CD4-positive, alpha-beta T cell treated with Interleukin-4 for 4 hours (primary cell): ENCODE measurements around the gene CAMK1G.

Experiments used
- DNase-seq: peaks from one replicate; pipeline ENCODE4 v3.0.0-alpha.2; 2020

Gene CAMK1G

GRCh38 chr1:209565759-209566678 is 17.5 kb upstream of the CAMK1G start:
- DNase-seq = peak; percentile 73

- no peak for DNase-seq
These were observed 15.8 kb upstream of the CAMK1G start for GRCh38 chr1:209567698-209568175.

- DNase-seq = peak; percentile 73
These were observed 13.9 kb upstream of the CAMK1G start for GRCh38 chr1:209569455-209570207.

GRCh38 chr1:209570743-209571142 is 12.8 kb upstream of the CAMK1G start:
- no peak for DNase-seq

GRCh38 chr1:209576392-209577197 is 6.9 kb upstream of the CAMK1G start:
- peak; percentile 57 for DNase-seq

GRCh38 chr1:209577346-209577745 is 6.2 kb upstream of the CAMK1G start:
- no peak for DNase-seq

GRCh38 chr1:209580577-209580976 is 2.9 kb upstream of the CAMK1G start:
- DNase-seq = no peak

- no peak for DNase-seq
These were observed 738 bp downstream of the CAMK1G start for GRCh38 chr1:209584231-209584672.

- DNase-seq = no peak
These were observed 1.7 kb downstream of the CAMK1G start for GRCh38 chr1:209585197-209585596.

GRCh38 chr1:209585672-209586071 is 2.2 kb downstream of the CAMK1G start:
- DNase-seq = no peak

- DNase-seq = no peak
These were observed 2.8 kb downstream of the CAMK1G start for GRCh38 chr1:209586221-209586740.

- no peak for DNase-seq
These were observed 4.3 kb downstream of the CAMK1G start for GRCh38 chr1:209587789-209588188.

GRCh38 chr1:209589440-209589839 is 5.9 kb downstream of the CAMK1G start:
- no peak for DNase-seq

GRCh38 chr1:209589863-209590262 is 6.3 kb downstream of the CAMK1G start:
- no peak for DNase-seq

GRCh38 chr1:209590405-209590804 is 6.9 kb downstream of the CAMK1G start:
- no peak for DNase-seq

- no peak for DNase-seq
These were observed 10.2 kb downstream of the CAMK1G start for GRCh38 chr1:209593747-209594146.

GRCh38 chr1:209594440-209594839 is 10.9 kb downstream of the CAMK1G start:
- no peak for DNase-seq

GRCh38 chr1:209595028-209595427 is 11.5 kb downstream of the CAMK1G start:
- DNase-seq = no peak

- no peak for DNase-seq
These were observed 12.2 kb downstream of the CAMK1G start for GRCh38 chr1:209595599-209596285.

- no peak for DNase-seq
These were observed 14.0 kb downstream of the CAMK1G start for GRCh38 chr1:209597499-209597898.

GRCh38 chr1:209598227-209598626 is 14.7 kb downstream of the CAMK1G start:
- DNase-seq = no peak

GRCh38 chr1:209600541-209600940 is 17.0 kb downstream of the CAMK1G start:
- DNase-seq = no peak
